GM21423 (cell line): ENCODE data around the gene CHIC2.
"Not testable (repeated sequence)": the region's sequence is repeated elsewhere in the genome, so short reads cannot be mapped to it uniquely, and the experiment has no call there.

Experiments used
- ATAC-seq: cut with Tn5 transposase; IDR thresholded peaks from one replicate; pipeline ENCODE4 v1.9.1; 2021; ENCODE audit warnings: mild to moderate bottlenecking, moderate library complexity; ENCODE audit not compliant: unreplicated experiment

Gene CHIC2

GRCh38 chr4:54064317-54065111 is at the start of gene CHIC2:
Gene CHIC2 (minus strand): TSS chr4:54064605. CDS start chr4:54064300, 305 bp downstream.
- peak; percentile 96 for ATAC-seq

- not testable (repeated sequence) for ATAC-seq
Observed at GRCh38 chr4:54113206-54113605, 48.8 kb upstream of the CHIC2 start.

GRCh38 chr4:54110019-54110416 is 45.6 kb upstream of the CHIC2 start:
- ATAC-seq = no peak

GRCh38 chr4:54109241-54110018 is 45.0 kb upstream of the CHIC2 start:
- ATAC-seq = no peak

- ATAC-seq = no peak
Observed at GRCh38 chr4:54107951-54108748, 43.7 kb upstream of the CHIC2 start.

GRCh38 chr4:54104907-54105306 is 40.5 kb upstream of the CHIC2 start:
- no peak for ATAC-seq

GRCh38 chr4:54103190-54103574 is 38.8 kb upstream of the CHIC2 start:
- ATAC-seq = no peak

GRCh38 chr4:54102531-54103106 is 38.2 kb upstream of the CHIC2 start:
- ATAC-seq = no peak

- ATAC-seq = no peak
Observed at GRCh38 chr4:54101190-54102041, 37.0 kb upstream of the CHIC2 start.

- ATAC-seq = no peak
Observed at GRCh38 chr4:54100595-54101189, 36.3 kb upstream of the CHIC2 start.

- no peak for ATAC-seq
Observed at GRCh38 chr4:54099748-54100574, 35.6 kb upstream of the CHIC2 start, which contains the start of gene GSX2. Gene GSX2 (plus strand): TSS chr4:54100163. CDS start chr4:54100345, 182 bp downstream.

- ATAC-seq = no peak
Observed at GRCh38 chr4:54099287-54099747, 34.9 kb upstream of the CHIC2 start.

- ATAC-seq = no peak
Observed at GRCh38 chr4:54098375-54098774, 34.0 kb upstream of the CHIC2 start.

- no peak for ATAC-seq
Observed at GRCh38 chr4:54097152-54097551, 32.7 kb upstream of the CHIC2 start.

GRCh38 chr4:54096295-54096962 is 32.0 kb upstream of the CHIC2 start:
- no peak for ATAC-seq

GRCh38 chr4:54095110-54095825 is 30.9 kb upstream of the CHIC2 start:
- ATAC-seq = no peak

GRCh38 chr4:54094451-54094850 is 30.0 kb upstream of the CHIC2 start:
- no peak for ATAC-seq
